Mucosa of gallbladder (tissue), 1 donor: ENCODE measurements around the gene DHRS13. TPM values are rescaled to one million over a fixed set of nuclear protein-coding genes. Genes with fewer than 3 reads are reported as not detected.
"Not testable (repeated sequence)": the region's sequence is repeated elsewhere in the genome, so short reads cannot be mapped to it uniquely, and the experiment has no call there.

Source experiments
- DNase-seq: peaks from one replicate; pipeline ENCODE4 v3.0.0-alpha.2; 2020; ENCODE audit warnings: low spot score
- total RNA-seq: library from RNA; stranded (reverse); gene quantifications from one replicate; pipeline ENCODE4 v1.2.1, GENCODE V29; 2021
- donor health status: DM: no; HTN: no; CAD: no.

Gene DHRS13
- total RNA-seq, 1 donor from 2014 or later: 10.9 TPM

GRCh38 chr17:28882154-28882895 is 20.6 kb downstream of the DHRS13 start:
- DNase-seq: no peak

- no peak for DNase-seq
Measured at GRCh38 chr17:28881533-28882056, 21.3 kb downstream of the DHRS13 start.

DNA sequence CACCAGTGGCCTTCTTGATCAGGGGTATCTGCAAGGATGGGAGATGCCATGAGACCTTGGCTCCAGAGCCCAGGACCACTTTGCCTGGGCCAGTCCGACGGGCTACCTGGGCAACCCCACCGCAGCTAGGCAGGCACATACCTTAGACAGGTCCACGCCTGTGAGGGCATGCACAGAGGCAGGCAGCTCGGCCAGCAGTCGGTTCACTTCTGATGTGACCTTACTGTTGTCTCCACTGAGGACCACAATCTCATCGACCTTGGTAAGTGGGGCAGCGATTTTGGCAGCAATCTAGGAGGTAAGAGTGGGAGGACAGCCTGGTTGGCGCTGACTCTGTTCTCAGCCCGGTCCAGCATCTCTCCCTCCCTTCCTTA is 22.3 kb downstream of the DHRS13 start:
- DNase-seq: no peak

DNA sequence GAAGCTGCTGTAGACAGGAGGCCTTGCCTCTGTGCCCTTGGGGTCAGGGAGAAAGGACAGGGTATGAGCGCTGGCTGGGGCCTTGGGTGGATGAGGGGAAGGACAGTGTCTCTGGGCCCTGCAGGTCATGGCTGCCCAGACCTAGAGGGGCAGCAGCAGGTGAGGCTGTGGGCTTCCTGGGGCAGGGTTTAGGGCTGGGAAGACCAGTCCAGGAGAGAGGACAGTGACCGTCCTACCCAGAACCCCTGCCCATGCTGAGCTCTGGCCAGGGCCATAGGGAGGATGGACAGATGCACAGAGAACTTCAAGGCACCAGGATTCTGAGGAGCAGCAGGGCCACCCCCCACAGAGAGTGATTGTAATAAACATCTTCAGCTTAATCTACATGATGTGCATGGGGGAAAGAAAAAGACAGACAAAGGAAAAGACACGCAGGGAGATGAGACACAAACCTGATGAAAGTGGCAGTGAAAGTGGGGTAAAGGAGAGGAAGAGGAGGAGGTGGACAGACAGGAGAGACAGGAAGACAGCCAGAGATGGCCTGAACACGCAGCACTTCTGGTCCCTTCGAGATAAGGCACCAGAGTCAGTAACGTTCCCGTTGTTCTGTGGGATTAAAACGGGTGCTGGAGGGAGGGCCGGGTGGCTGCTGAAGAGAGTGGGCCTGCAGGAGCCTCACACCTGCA is 22.9 kb downstream of the DHRS13 start:
- DNase-seq: no peak

DNA sequence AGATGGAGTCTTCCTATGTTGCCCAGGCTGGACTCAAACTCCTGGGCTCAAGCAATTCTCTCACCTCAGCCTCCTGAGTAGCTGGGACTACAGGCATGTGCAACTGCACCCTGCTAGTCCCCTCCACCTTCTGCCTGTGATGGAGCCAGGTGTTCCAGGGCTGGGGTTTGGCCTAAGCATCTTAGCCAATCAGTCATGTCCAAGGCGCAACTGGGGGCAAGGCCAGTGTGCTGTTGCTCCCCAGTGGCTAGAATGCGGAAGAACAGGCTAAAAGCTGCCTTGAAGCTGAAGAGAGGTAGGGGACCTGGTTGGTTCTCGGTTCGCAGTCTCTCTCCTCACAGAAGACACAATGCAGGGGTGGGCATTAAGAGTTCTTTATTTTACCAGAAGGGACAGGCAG is 23.9 kb downstream of the DHRS13 start:
- no peak for DNase-seq

- DNase-seq: no peak
Measured at GRCh38 chr17:28878158-28878910, 24.5 kb downstream of the DHRS13 start.

DNA sequence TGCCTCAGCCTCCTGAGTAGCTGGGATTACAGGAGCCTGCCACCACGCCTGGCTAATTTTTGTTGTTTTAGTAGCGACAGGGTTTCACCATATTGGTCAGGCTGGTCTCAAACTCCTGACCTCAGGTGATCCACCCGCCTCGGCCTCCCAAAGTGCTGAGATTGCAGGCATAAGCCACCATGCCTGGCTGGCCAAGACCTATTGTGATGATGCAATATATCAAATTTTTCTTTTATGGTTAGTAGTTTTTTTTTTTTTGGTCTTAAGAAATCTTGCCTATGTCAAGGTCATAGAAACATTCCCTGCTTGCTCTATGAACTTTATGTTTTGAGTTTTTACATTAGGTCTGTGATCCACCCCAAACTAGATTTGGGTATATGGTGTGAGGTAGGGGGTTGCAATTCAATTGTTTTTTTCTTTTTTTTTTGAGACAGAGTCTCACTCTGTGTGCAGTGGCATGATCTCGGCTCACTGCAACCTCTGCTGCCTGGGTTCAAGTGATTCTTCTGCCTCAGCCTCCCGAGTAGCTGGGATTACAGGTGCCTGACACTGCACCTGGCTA is 25.6 kb downstream of the DHRS13 start:
- not testable (repeated sequence) for DNase-seq

GRCh38 chr17:28875848-28876550 is 26.9 kb downstream of the DHRS13 start:
- DNase-seq: no peak

DNA sequence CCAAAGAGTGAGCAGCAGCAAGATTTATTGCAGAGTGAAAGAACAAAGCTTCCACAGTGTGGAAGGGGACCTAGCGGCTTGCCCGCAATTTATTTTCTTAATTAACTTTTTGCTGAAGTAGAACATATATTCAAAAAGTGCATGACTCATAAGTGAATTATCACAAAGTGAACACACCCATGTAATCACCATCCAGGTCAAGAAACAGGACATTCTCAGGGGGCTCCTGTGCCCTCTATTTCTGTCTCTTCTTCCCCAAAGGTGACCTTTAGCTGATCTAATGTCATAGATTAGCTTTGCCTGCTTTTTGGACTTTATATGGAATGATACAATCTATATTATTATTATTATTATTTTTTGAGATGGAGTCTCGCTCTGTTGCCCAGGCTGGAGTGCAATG is 28.1 kb downstream of the DHRS13 start:
- no peak for DNase-seq

DNA sequence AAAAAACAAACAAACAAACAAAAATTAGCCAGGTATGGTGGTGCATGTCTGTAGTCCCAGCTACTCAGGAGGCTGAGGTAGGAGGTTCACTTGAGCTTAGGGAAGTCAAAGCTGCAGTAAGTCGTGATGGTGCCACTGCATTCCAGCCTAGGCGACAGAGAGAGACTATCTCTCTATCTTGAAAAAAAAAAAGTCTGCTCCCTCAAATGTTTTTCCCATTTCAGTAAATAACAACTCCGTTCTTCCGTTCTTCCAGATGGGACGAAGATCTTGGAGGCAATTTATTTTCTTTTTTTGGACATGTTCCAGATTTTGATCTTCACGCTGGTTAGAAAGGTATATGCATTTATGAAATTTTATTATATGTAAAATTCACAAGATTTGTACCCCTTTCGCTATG is 29.0 kb downstream of the DHRS13 start:
- DNase-seq: no peak

DNA sequence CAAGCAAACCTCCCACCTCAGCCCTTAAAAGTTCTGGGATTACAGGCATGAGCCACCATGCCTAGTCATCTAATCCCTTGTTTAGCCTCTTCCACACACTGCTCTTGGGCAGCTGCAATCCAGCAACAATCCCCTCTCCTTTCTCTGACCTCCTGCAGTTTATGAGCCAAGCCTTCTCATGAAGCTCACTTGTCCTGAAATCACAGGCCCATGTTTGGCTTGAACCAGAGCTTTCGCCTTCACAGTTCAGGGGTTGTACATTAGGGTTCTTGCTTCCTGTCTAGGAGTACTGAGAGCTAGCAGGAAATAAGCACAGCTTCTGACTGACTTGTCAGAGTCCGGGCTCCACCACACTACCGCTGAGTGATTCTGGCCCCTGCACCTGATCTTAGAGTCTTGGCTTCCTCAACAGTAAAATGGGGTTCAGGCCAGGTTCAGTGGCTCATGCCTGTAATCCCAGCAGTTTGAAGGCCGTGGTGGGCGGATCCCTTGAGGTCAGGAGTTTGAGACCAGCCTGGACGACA is 31.8 kb downstream of the DHRS13 start:
- no peak for DNase-seq

- no peak for DNase-seq
Measured at GRCh38 chr17:28867276-28867675, 35.6 kb downstream of the DHRS13 start.

GRCh38 chr17:28865946-28866752 is 36.7 kb downstream of the DHRS13 start:
- no peak for DNase-seq

DNA sequence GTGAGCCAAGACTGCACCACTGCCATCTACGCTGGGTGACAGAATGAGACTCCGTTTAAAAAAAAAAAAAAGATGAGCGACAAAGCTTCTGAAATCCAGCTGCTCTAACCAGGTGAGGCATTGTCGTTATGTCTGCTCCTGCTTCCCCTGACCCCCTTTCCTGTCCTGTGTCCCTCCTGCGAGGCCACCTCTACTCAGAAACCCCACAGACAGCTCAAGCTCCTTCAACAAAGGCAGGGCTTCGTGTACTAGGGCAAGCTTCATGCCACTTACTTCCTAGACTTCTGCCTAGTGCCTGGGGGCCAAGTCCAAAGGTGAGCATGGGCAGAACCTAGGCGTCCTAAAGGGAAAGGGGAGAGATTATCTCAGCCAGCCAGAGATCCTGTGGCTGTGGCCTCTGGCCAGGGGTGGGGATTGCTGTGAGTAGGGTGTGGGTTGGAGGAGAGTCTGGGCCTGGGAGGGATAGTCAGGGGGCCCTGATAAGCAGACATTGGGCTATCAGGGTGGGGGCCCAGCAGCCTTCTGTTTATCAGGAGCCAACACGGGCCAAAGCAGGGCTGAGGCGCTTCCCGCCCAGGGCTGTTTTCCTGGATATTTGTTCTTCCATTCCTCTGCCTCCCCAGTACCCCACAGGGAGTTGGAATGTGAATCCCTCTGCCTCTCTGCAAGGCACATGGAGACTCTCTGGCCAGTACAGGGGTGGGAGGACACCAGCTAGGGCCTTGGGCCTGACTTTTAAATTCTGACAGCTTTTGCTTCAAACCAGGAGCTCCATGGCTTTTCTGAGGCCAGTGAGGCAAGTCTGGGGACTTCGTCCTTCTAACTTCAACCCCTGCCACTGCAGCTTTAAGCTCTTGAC is 37.7 kb downstream of the DHRS13 start:
- DNase-seq: no peak

- no peak for DNase-seq
Measured at GRCh38 chr17:28863953-28864352, 38.9 kb downstream of the DHRS13 start.

GRCh38 chr17:28862561-28862960 is 40.3 kb downstream of the DHRS13 start:
- no peak for DNase-seq

GRCh38 chr17:28861393-28862203 is 41.3 kb downstream of the DHRS13 start:
- no peak for DNase-seq

GRCh38 chr17:28860363-28860808 is 42.5 kb downstream of the DHRS13 start:
- DNase-seq: no peak
